IMR-90 (cell line): ENCODE measurements around the gene TRABD. TPM values are rescaled to one million over a fixed set of nuclear protein-coding genes. Genes with fewer than 3 reads are reported as not detected.
A peak's percentile ranks its signal among the peaks of the same experiment; 100 is the strongest.

Source experiments
- ATAC-seq: fragments of 200-7000 bp; cut with Tn5 transposase; 2 replicates; pipeline ENCODE4 v1.9.1; 2020; ENCODE audit warnings: low read depth, mild to moderate bottlenecking, moderate library complexity
- BruUV-seq: library from RNA; stranded (reverse); fragments of 400-500 nt; replicated peaks from 2 replicates; lab custom pipeline; 2021; lab: Mats Ljungman, UMichigan
- CTCF ChIA-PET: fragments of 300-600 bp; formaldehyde crosslinking; extraction: SDS; loops from one replicate; lab custom pipeline; 2021; ENCODE audit warnings: antibody characterized with exemption; lab: Yijun Ruan, JAX
- POLR2A ChIA-PET: fragments of 300-600 bp; sonication (Branson Sonifier 250); formaldehyde crosslinking; loops from one replicate; lab custom pipeline; 2022; ENCODE audit warnings: antibody characterized with exemption; ENCODE audit not compliant: unreplicated experiment; lab: Charles Lee
- DNase-seq: peaks from one replicate; pipeline ENCODE4 v3.0.0; 2013
- H2AFZ ChIP-seq: replicated peaks from 2 replicates; pipeline ENCODE3; 2013; ENCODE audit warnings: low read length, mild to moderate bottlenecking; ENCODE audit not compliant: poor library complexity
- H2AK5ac ChIP-seq: 2 replicates; pipeline ENCODE4 v1.6.1; 2013; ENCODE audit warnings: low read depth, low read length, inconsistent platforms
- H2AK9ac ChIP-seq: replicated peaks from 2 replicates; pipeline ENCODE3; 2013; ENCODE audit warnings: mild to moderate bottlenecking, low read depth, low read length, moderate library complexity; ENCODE audit not compliant: poor library complexity
- H2BK120ac ChIP-seq: 2 replicates; pipeline ENCODE4 v1.6.1; 2013; ENCODE audit warnings: low read depth, low read length, inconsistent platforms
- H2BK15ac ChIP-seq: 3 replicates; pipeline ENCODE4 v1.6.1; 2013; ENCODE audit warnings: low read depth, low read length, inconsistent platforms
- H2BK20ac ChIP-seq: 2 replicates; pipeline ENCODE4 v1.6.1; 2013; ENCODE audit warnings: low read depth, mild to moderate bottlenecking, inconsistent platforms, low read length, moderate library complexity
- H2BK5ac ChIP-seq: 2 replicates; pipeline ENCODE4 v1.6.1; 2013; ENCODE audit warnings: mild to moderate bottlenecking, low read depth, low read length, inconsistent platforms; ENCODE audit not compliant: poor library complexity, severe bottlenecking
- H3K14ac ChIP-seq: replicated peaks from 2 replicates; pipeline ENCODE4 v1.6.1; 2013; ENCODE audit warnings: low read depth, low read length, inconsistent platforms
- H3K18ac ChIP-seq: 2 replicates; pipeline ENCODE4 v1.6.1; 2013; ENCODE audit warnings: low read depth, low read length, control low read depth
- H3K23ac ChIP-seq: 2 replicates; pipeline ENCODE4 v1.6.1; 2013; ENCODE audit warnings: low read depth, low read length, inconsistent platforms
- H3K27ac ChIP-seq: 2 replicates; pipeline ENCODE4 v1.5.1; 2013; ENCODE audit warnings: mild to moderate bottlenecking, control low read depth, low read length; ENCODE audit not compliant: insufficient read depth
- H3K27me3 ChIP-seq: 2 replicates; pipeline ENCODE4 v1.6.1; 2013; ENCODE audit warnings: low read length; ENCODE audit not compliant: control insufficient read depth, insufficient read depth
- H3K36me3 ChIP-seq: 2 replicates; pipeline ENCODE4 v1.6.1; 2013; ENCODE audit warnings: low read length, mixed read lengths; ENCODE audit not compliant: control insufficient read depth, insufficient read depth
- H3K4ac ChIP-seq: 2 replicates; pipeline ENCODE4 v1.6.1; 2013; ENCODE audit warnings: low read depth, low read length, inconsistent platforms
- H3K4me1 ChIP-seq: 2 replicates; pipeline ENCODE4 v1.6.1; 2013; ENCODE audit warnings: low read length, mixed read lengths; ENCODE audit not compliant: control insufficient read depth, insufficient read depth
- H3K4me2 ChIP-seq: 2 replicates; pipeline ENCODE4 v1.6.1; 2013; ENCODE audit warnings: low read depth, mild to moderate bottlenecking, control low read depth, low read length, moderate library complexity
- H3K4me3 ChIP-seq: 2 replicates; pipeline ENCODE4 v1.5.1; 2013; ENCODE audit warnings: low read depth, mild to moderate bottlenecking, control low read depth, low read length, moderate library complexity; ENCODE audit not compliant: insufficient read depth
- H3K56ac ChIP-seq: 2 replicates; pipeline ENCODE4 v1.6.1; 2013; ENCODE audit warnings: low read length, inconsistent platforms; ENCODE audit not compliant: insufficient read depth; ENCODE audit errors: extremely low read depth
- H3K79me1 ChIP-seq, 2 experiments: 2 replicates each; pipeline ENCODE4 v1.6.1; 2013; ENCODE audit warnings: low read length in 2 of 2, inconsistent platforms in 1 of 2, low read depth in 1 of 2
- H3K9ac ChIP-seq: 2 replicates; pipeline ENCODE4 v1.6.1; 2013; ENCODE audit warnings: low read depth, low read length, control low read depth
- H3K9me1 ChIP-seq: 2 replicates; pipeline ENCODE4 v1.6.1; 2013; ENCODE audit warnings: low read length, inconsistent platforms; ENCODE audit not compliant: insufficient read depth
- H3K9me3 ChIP-seq: 2 replicates; pipeline ENCODE4 v1.6.1; 2013; ENCODE audit warnings: low read length; ENCODE audit not compliant: control insufficient read depth, insufficient read depth
- H4K20me1 ChIP-seq: 2 replicates; pipeline ENCODE4 v1.6.1; 2013; ENCODE audit warnings: low read length, inconsistent platforms; ENCODE audit not compliant: insufficient read depth
- H4K5ac ChIP-seq: 2 replicates; pipeline ENCODE4 v1.6.1; 2013; ENCODE audit warnings: mild to moderate bottlenecking, low read depth, low read length, control low read depth
- H4K8ac ChIP-seq, 2 experiments: 2 replicates each; pipeline ENCODE4 v1.6.1; 2013; ENCODE audit warnings: low read depth in 2 of 2, low read length in 2 of 2, control low read depth in 1 of 2, inconsistent platforms in 1 of 2
- H4K91ac ChIP-seq: 2 replicates; pipeline ENCODE4 v1.6.1; 2013; ENCODE audit warnings: low read depth, low read length, inconsistent platforms; ENCODE audit not compliant: insufficient read depth
- BHLHE40 ChIP-seq: fragments of 150-350 bp; IDR thresholded peaks from 2 replicates; pipeline ENCODE4 v1.6.1; 2016; ENCODE audit warnings: mild to moderate bottlenecking, low read depth, low read length
- CEBPB ChIP-seq: IDR thresholded peaks from 2 replicates; pipeline ENCODE4 v1.6.1; 2012; ENCODE audit warnings: low read depth, low read length, improper control_type of control experiment
- CHD1 ChIP-seq: IDR thresholded peaks from 2 replicates; pipeline ENCODE4 v1.6.1; 2012; ENCODE audit warnings: low read depth, low read length, improper control_type of control experiment
- FOS ChIP-seq: fragments of 150-350 bp; IDR thresholded peaks from 2 replicates; pipeline ENCODE4 v1.6.1; 2016; ENCODE audit warnings: low read depth, low read length
- MAFK ChIP-seq: IDR thresholded peaks from 2 replicates; pipeline ENCODE4 v1.6.1; 2012; ENCODE audit warnings: low read depth, low read length, improper control_type of control experiment
- MAZ ChIP-seq: IDR thresholded peaks from 2 replicates; pipeline ENCODE4 v1.6.1; 2012; ENCODE audit warnings: low read depth, mild to moderate bottlenecking, low read length, improper control_type of control experiment, moderate library complexity, borderline replicate concordance
- MXI1 ChIP-seq: IDR thresholded peaks from 2 replicates; pipeline ENCODE4 v1.6.1; 2012; ENCODE audit warnings: low read depth, mild to moderate bottlenecking, low read length, moderate library complexity, borderline replicate concordance
- NFE2L2 ChIP-seq: fragments of 150-350 bp; IDR thresholded peaks from 2 replicates; pipeline ENCODE4 v1.6.1; 2016; ENCODE audit warnings: low read depth, mild to moderate bottlenecking, low read length
- POLR2A ChIP-seq: IDR thresholded peaks from 2 replicates; pipeline ENCODE4 v1.6.1; 2012; ENCODE audit warnings: mild to moderate bottlenecking, low read depth, low read length
- RAD21 ChIP-seq: IDR thresholded peaks from 2 replicates; pipeline ENCODE4 v1.6.1; 2012; ENCODE audit warnings: low read length, improper control_type of control experiment
- RCOR1 ChIP-seq: IDR thresholded peaks from 2 replicates; pipeline ENCODE4 v1.6.1; 2012; ENCODE audit warnings: mild to moderate bottlenecking, low read length, improper control_type of control experiment; ENCODE audit not compliant: insufficient replicate concordance
- RFX5 ChIP-seq: IDR thresholded peaks from 2 replicates; pipeline ENCODE4 v1.8.0; 2012; ENCODE audit warnings: low read depth, mild to moderate bottlenecking, low read length, moderate library complexity
- SMC3 ChIP-seq: fragments of 150-350 bp; IDR thresholded peaks from 2 replicates; pipeline ENCODE4 v1.6.1; 2016; ENCODE audit warnings: low read depth, mild to moderate bottlenecking, antibody characterized with exemption, low read length, moderate library complexity
- WGBS, 2 experiments: methylation state at CpG; one replicate each; pipeline versions ENCODE4 v1.1.5 to v1.1.7; 2013; ENCODE audit warnings: missing lambda C conversion rate in 2 of 2; ENCODE audit not compliant: insufficient read length in 1 of 2; ENCODE audit errors: extremely low coverage in 2 of 2; 5-methylcytosine and 5-hydroxymethylcytosine counted together
- dilution Hi-C: fragments of 300-500 bp; cut with HindIII; formaldehyde crosslinking; loops from one replicate; pipeline ENCODE4 v1.14.3; 2018; ENCODE audit warnings: low sequenced_read_pairs; ENCODE audit not compliant: unreplicated experiment
- in situ Hi-C: fragments of 300-500 bp; cut with MboI; formaldehyde crosslinking; loops from 3 replicates; pipeline ENCODE4 v1.14.3; 2019; ENCODE audit warnings: low sequenced_read_pairs, inconsistent platforms, mixed read lengths
- intact Hi-C: fragments of 100-400 bp; cut with micrococcal nuclease; formaldehyde crosslinking; loops from 2 replicates; pipeline ENCODE4 v1.10.0; 2022
- polyA plus RNA-seq, 3 experiments: library from polyadenylated mRNA; depleted of rRNA; stranded (reverse); fragments of >200 nt; gene quantifications; 2 replicates each; pipeline ENCODE4 v1.2.3, GENCODE V29; 2012; ENCODE audit warnings: low replicate concordance in 1 of 3
- total RNA-seq: library from RNA; depleted of rRNA; stranded (reverse); fragments of >200 nt; gene quantifications from 2 replicates; pipeline ENCODE4 v1.2.3, GENCODE V29; 2012
- TF ChIP-seq, protein P1 (sequence below): fragments of 150-350 bp; IDR thresholded peaks from 2 replicates; pipeline ENCODE4 v1.6.1; 2016; ENCODE audit warnings: low read depth, mild to moderate bottlenecking, low read length, moderate library complexity, borderline replicate concordance

Gene TRABD
- total and polyA plus RNA-seq, 2 of the 4 experiments (the other 2 are of a cell fraction), result 13.4 to 42.7 TPM

DNA sequence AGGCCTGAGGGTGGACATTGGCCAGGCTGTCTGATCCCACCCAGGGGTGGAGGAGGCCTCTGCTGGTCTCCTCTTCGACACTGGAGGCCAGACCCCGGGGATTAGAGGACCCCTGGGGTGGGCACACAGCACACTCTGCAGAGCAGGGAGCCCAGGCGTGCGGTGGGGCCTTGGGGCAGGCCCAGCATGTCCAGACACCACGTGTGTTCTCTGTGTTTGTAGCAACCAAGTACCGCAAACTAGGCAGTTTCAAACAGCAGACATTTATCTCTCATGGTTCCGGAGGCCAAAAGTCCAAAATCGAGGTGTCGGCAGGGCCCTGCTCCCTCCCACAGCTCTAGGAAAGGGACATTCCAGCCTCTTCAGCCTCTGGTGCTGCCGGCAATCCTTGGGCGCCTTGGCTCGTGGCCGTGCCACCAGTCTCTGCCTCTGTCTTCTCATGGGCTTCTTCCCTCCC lies 13.7 kb upstream of the TRABD start:
- no TSS peak for BruUV-seq
- dilution Hi-C loops, result no loop called here
- no peak for ATAC-seq
- H3K23ac ChIP-seq, result no peak overlapping the region
- no peak overlapping the region for H2BK15ac ChIP-seq
- H2AK5ac ChIP-seq, result no peak overlapping the region
- H2BK120ac ChIP-seq, result no peak overlapping the region
- no peak overlapping the region for H3K4me2 ChIP-seq
- no peak overlapping the region for H4K8ac ChIP-seq
- CTCF ChIA-PET, result no interaction called here
- H2BK20ac ChIP-seq, result no peak overlapping the region
- no peaks in the 10 kb centered on the region for H3K36me3 ChIP-seq
- H3K4ac ChIP-seq, result no peak overlapping the region
- H2AFZ ChIP-seq, result no peak overlapping the region
- peaks cover 27% of the 10 kb centered on the region for H3K27me3 ChIP-seq
- intact Hi-C loops, result no loop called here
- peak overlapping the region; percentile 9 for H2AK9ac ChIP-seq
- no peak overlapping the region for H2BK5ac ChIP-seq
- TF ChIP-seq RAD21 (no peak), RCOR1 (no peak), MXI1 (no peak), SMC3 (no peak), NFE2L2 (no peak), POLR2A (no peak), CHD1 (no peak), FOS (no peak), BHLHE40 (no peak), CEBPB (no peak), MAFK (no peak), RFX5 (no peak), MAZ (no peak)
- TF ChIP-seq, protein P1, sequence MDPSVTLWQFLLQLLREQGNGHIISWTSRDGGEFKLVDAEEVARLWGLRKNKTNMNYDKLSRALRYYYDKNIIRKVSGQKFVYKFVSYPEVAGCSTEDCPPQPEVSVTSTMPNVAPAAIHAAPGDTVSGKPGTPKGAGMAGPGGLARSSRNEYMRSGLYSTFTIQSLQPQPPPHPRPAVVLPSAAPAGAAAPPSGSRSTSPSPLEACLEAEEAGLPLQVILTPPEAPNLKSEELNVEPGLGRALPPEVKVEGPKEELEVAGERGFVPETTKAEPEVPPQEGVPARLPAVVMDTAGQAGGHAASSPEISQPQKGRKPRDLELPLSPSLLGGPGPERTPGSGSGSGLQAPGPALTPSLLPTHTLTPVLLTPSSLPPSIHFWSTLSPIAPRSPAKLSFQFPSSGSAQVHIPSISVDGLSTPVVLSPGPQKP, result no peak
- in situ Hi-C loops, result no loop called here
- no peaks in the 10 kb centered on the region for H3K79me1 ChIP-seq
- H3K14ac ChIP-seq, result no peak overlapping the region
- H3K4me3 ChIP-seq, result no peak overlapping the region
- no peak overlapping the region for H4K91ac ChIP-seq
- WGBS, 2 experiments, result 75% methylated on average over 12 of the region's 13 CpGs; no CpG with 5 or more reads in 1 of the 2 experiments
- no peak overlapping the region for H3K18ac ChIP-seq
- H3K27ac ChIP-seq, result no peak overlapping the region
- H3K4me1 ChIP-seq, result no peaks in the 10 kb centered on the region
- no peak overlapping the region for H4K5ac ChIP-seq
- no peak overlapping the region for H3K9ac ChIP-seq
- no peaks in the 10 kb centered on the region for H4K20me1 ChIP-seq
- H3K56ac ChIP-seq, result no peak overlapping the region
- POLR2A ChIA-PET, result no interaction called here
- DNase-seq, result no peak
- no peaks in the 10 kb centered on the region for H3K9me1 ChIP-seq
- H3K9me3 ChIP-seq, result no peaks in the 10 kb centered on the region
